ENCODE data around the gene GPR137.

GRCh38 chr11:64269540-64270220 is 16.0 kb upstream of the GPR137 start:
- TF ChIP-seq SUZ12 (IDR thresholded peaks at IDR 0.05) (no peak), PKNOX1 (IDR thresholded peaks at IDR 0.05) (no peak; the same call in 1 of the 2 replicates)

Measured in HEK293T (cell line).